Measurements from ENCODE around the gene AP1B1. TPM values are rescaled to one million over a fixed set of nuclear protein-coding genes. Genes with fewer than 3 reads are reported as not detected.
A peak's percentile ranks its signal among the peaks of the same experiment; 100 is the strongest.
"Not testable (repeated sequence)": the region's sequence is repeated elsewhere in the genome, so short reads cannot be mapped to it uniquely, and the experiment has no call there.

AP1B1 gene
- total RNA-seq, 1 experiment from 2014 or later: 41.3 TPM

- Histone ChIP-seq H3K36me3 (no peaks in the 10 kb centered on the region), H3K27ac (no peak overlapping the region), H3K9me3 (replicated peaks) (no peaks in the 10 kb centered on the region), H3K4me1 (no peaks in the 10 kb centered on the region), H3K4me3 (no peak overlapping the region), H3K27me3 (no peaks in the 10 kb centered on the region)
- no peak for DNase-seq
Observed at GRCh38 chr22:29377979-29378378, 10.4 kb downstream of the AP1B1 start.

- not testable (repeated sequence) for DNase-seq; H3K4me3 ChIP-seq; H3K9me3 ChIP-seq (replicated peaks)
Observed at GRCh38 chr22:29376705-29377104, 11.7 kb downstream of the AP1B1 start.

GRCh38 chr22:29375398-29376076 is 12.8 kb downstream of the AP1B1 start:
- Histone ChIP-seq H3K4me3 (no peak overlapping the region), H3K27me3 (no peaks in the 10 kb centered on the region), H3K4me1 (peaks cover 6% of the 10 kb centered on the region), H3K36me3 (no peaks in the 10 kb centered on the region), H3K27ac (no peak overlapping the region), H3K9me3 (replicated peaks) (no peaks in the 10 kb centered on the region)
- no peak for DNase-seq

More at GRCh38 chr22:29376705-29377104, 11.7 kb downstream of the AP1B1 start:
- not testable (repeated sequence) for H3K4me1 ChIP-seq, H3K27ac ChIP-seq, H3K36me3 ChIP-seq, H3K27me3 ChIP-seq

- not testable (repeated sequence) for H3K27ac ChIP-seq; DNase-seq; H3K36me3 ChIP-seq; H3K9me3 ChIP-seq (replicated peaks); H3K4me3 ChIP-seq; H3K27me3 ChIP-seq
- H3K4me1 ChIP-seq: peaks cover 12% of the 10 kb centered on the region
Observed at GRCh38 chr22:29374806-29375205, 13.6 kb downstream of the AP1B1 start.

GRCh38 chr22:29374401-29374800 is 14.0 kb downstream of the AP1B1 start:
- no peaks in the 10 kb centered on the region for H3K27me3 ChIP-seq
- DNase-seq: no peak
- no peak overlapping the region for H3K4me3 ChIP-seq
- no peaks in the 10 kb centered on the region for H3K9me3 ChIP-seq (replicated peaks)
- H3K36me3 ChIP-seq: no peaks in the 10 kb centered on the region
- peaks cover 12% of the 10 kb centered on the region for H3K4me1 ChIP-seq
- H3K27ac ChIP-seq: no peak overlapping the region

- no peak overlapping the region for H3K4me3 ChIP-seq
- no peaks in the 10 kb centered on the region for H3K36me3 ChIP-seq
- no peaks in the 10 kb centered on the region for H3K9me3 ChIP-seq (replicated peaks)
- peak; percentile 72 to 83 for DNase-seq
- peak overlapping the region; percentile 17; the same call in 1 of the 2 replicates for H3K27ac ChIP-seq
- H3K27me3 ChIP-seq: no peaks in the 10 kb centered on the region
- peaks cover 15% of the 10 kb centered on the region for H3K4me1 ChIP-seq
Observed at GRCh38 chr22:29370537-29370936, 17.8 kb downstream of the AP1B1 start.

- Histone ChIP-seq H3K27me3 (no peaks in the 10 kb centered on the region), H3K36me3 (no peaks in the 10 kb centered on the region), H3K9me3 (replicated peaks) (no peaks in the 10 kb centered on the region), H3K4me1 (peaks cover 21% of the 10 kb centered on the region), H3K4me3 (no peak overlapping the region), H3K27ac (no peak overlapping the region)
- DNase-seq: peak in 1 of 2 experiments; percentile 23
Observed at GRCh38 chr22:29369460-29369859, 18.9 kb downstream of the AP1B1 start.

GRCh38 chr22:29359469-29359868 is 28.9 kb downstream of the AP1B1 start:
- Histone ChIP-seq H3K36me3 (peaks cover 11% of the 10 kb centered on the region), H3K27me3 (no peaks in the 10 kb centered on the region), H3K4me3 (no peak overlapping the region), H3K27ac (no peak overlapping the region), H3K4me1 (peaks cover 12% of the 10 kb centered on the region), H3K9me3 (replicated peaks) (no peaks in the 10 kb centered on the region)
- peak; percentile 67 for DNase-seq

GRCh38 chr22:29357193-29357890 is 31.0 kb downstream of the AP1B1 start:
- not testable (repeated sequence) for H3K9me3 ChIP-seq (replicated peaks); H3K4me1 ChIP-seq; H3K27me3 ChIP-seq; DNase-seq; H3K27ac ChIP-seq; H3K4me3 ChIP-seq
- H3K36me3 ChIP-seq: peaks cover 19% of the 10 kb centered on the region

GRCh38 chr22:29353860-29354259 is 34.5 kb downstream of the AP1B1 start:
- peaks cover 26% of the 10 kb centered on the region for H3K36me3 ChIP-seq
- H3K27me3 ChIP-seq: no peaks in the 10 kb centered on the region
- no peak for DNase-seq

GRCh38 chr22:29353286-29353685 is 35.1 kb downstream of the AP1B1 start:
- no peak for DNase-seq
- H3K4me1 ChIP-seq: no peaks in the 10 kb centered on the region
- H3K27ac ChIP-seq: no peak overlapping the region
- no peaks in the 10 kb centered on the region for H3K27me3 ChIP-seq
- H3K9me3 ChIP-seq (replicated peaks): no peaks in the 10 kb centered on the region
- no peak overlapping the region for H3K4me3 ChIP-seq
- peaks cover 28% of the 10 kb centered on the region for H3K36me3 ChIP-seq

More at GRCh38 chr22:29353860-29354259, 34.5 kb downstream of the AP1B1 start:
- H3K9me3 ChIP-seq (replicated peaks): no peaks in the 10 kb centered on the region
- H3K4me1 ChIP-seq: no peaks in the 10 kb centered on the region
- H3K27ac ChIP-seq: no peak overlapping the region
- H3K4me3 ChIP-seq: no peak overlapping the region

GRCh38 chr22:29352778-29353177 is 35.6 kb downstream of the AP1B1 start:
- Histone ChIP-seq H3K27me3 (no peaks in the 10 kb centered on the region), H3K4me3 (no peak overlapping the region), H3K27ac (no peak overlapping the region), H3K9me3 (replicated peaks) (no peaks in the 10 kb centered on the region), H3K4me1 (no peaks in the 10 kb centered on the region), H3K36me3 (peaks cover 31% of the 10 kb centered on the region)
- DNase-seq: no peak

GRCh38 chr22:29351891-29352290 is 36.5 kb downstream of the AP1B1 start:
- Histone ChIP-seq H3K4me1 (peaks cover 4% of the 10 kb centered on the region), H3K27me3 (no peaks in the 10 kb centered on the region), H3K9me3 (replicated peaks) (no peaks in the 10 kb centered on the region), H3K36me3 (peaks cover 32% of the 10 kb centered on the region), H3K27ac (no peak overlapping the region), H3K4me3 (no peak overlapping the region)
- DNase-seq: no peak

GRCh38 chr22:29351042-29351441 is 37.3 kb downstream of the AP1B1 start:
- Histone ChIP-seq H3K4me1 (peaks cover 10% of the 10 kb centered on the region), H3K27ac (no peak overlapping the region), H3K9me3 (replicated peaks) (no peaks in the 10 kb centered on the region), H3K36me3 (peaks cover 32% of the 10 kb centered on the region), H3K4me3 (no peak overlapping the region), H3K27me3 (no peaks in the 10 kb centered on the region)
- no peak for DNase-seq

- Histone ChIP-seq H3K4me1 (peaks cover 19% of the 10 kb centered on the region), H3K27me3 (no peaks in the 10 kb centered on the region), H3K27ac (no peak overlapping the region), H3K9me3 (replicated peaks) (no peaks in the 10 kb centered on the region), H3K4me3 (no peak overlapping the region), H3K36me3 (peaks cover 22% of the 10 kb centered on the region; the same call in 1 of the 2 replicates)
- peak in 1 of 2 experiments; percentile 17 for DNase-seq
Observed at GRCh38 chr22:29348956-29349355, 39.4 kb downstream of the AP1B1 start.

Data from SJCRH30 (cell line).